ENCODE measurements around the gene MT2A.
A peak's percentile ranks its signal among the peaks of the same experiment; 100 is the strongest.
"Not testable (repeated sequence)": the region's sequence is repeated elsewhere in the genome, so short reads cannot be mapped to it uniquely, and the experiment has no call there.

Gene MT2A

GRCh38 chr16:56623184-56623583, 14.8 kb downstream of the MT2A start:
- DNase-seq: not testable (repeated sequence)

- DNase-seq: no peak
These were observed 15.3 kb downstream of the MT2A start for GRCh38 chr16:56623637-56624036.

GRCh38 chr16:56625140-56625942, 17.0 kb downstream of the MT2A start, which contains the start of gene MT1E:
MT1E (plus strand) TSS chr16:56625781; CDS start chr16:56625852, 71 bp downstream.
- peak; percentile 50 for DNase-seq

- DNase-seq: no peak
These were observed 17.7 kb downstream of the MT2A start for GRCh38 chr16:56625943-56626654.

- DNase-seq: no peak
These were observed 18.3 kb downstream of the MT2A start for GRCh38 chr16:56626685-56627084.

- DNase-seq: no peak
These were observed 20.3 kb downstream of the MT2A start for GRCh38 chr16:56628486-56629350.

- no peak for DNase-seq
These were observed 21.1 kb downstream of the MT2A start for GRCh38 chr16:56629531-56629930.

GRCh38 chr16:56630134-56630533, 21.8 kb downstream of the MT2A start:
- DNase-seq: no peak

GRCh38 chr16:56631197-56631596, 22.8 kb downstream of the MT2A start:
- DNase-seq: no peak

- DNase-seq: no peak
These were observed 23.4 kb downstream of the MT2A start for GRCh38 chr16:56631832-56632155.

- DNase-seq: no peak
These were observed 23.9 kb downstream of the MT2A start, which contains the start of gene MT1M for GRCh38 chr16:56632156-56632847. MT1M (plus strand) TSS chr16:56632659; CDS start chr16:56632732, 73 bp downstream.

GRCh38 chr16:56632848-56633365, 24.5 kb downstream of the MT2A start:
- no peak for DNase-seq

GRCh38 chr16:56633535-56633934, 25.2 kb downstream of the MT2A start:
- no peak for DNase-seq

GRCh38 chr16:56634715-56635440, 26.5 kb downstream of the MT2A start:
- DNase-seq: no peak

GRCh38 chr16:56635441-56635967, 27.1 kb downstream of the MT2A start:
- no peak for DNase-seq

GRCh38 chr16:56636616-56637413, 28.4 kb downstream of the MT2A start:
- no peak for DNase-seq

GRCh38 chr16:56637814-56638750, 29.7 kb downstream of the MT2A start, which contains the start of gene MT1A:
MT1A (plus strand) TSS chr16:56638666; CDS start chr16:56638739, 73 bp downstream.
- no peak for DNase-seq

- no peak for DNase-seq
These were observed 30.7 kb downstream of the MT2A start for GRCh38 chr16:56639045-56639444.

GRCh38 chr16:56640076-56640475, 31.7 kb downstream of the MT2A start:
- DNase-seq: no peak

Data from NCI-H2029 (cell line).